A549 (cell line): ENCODE measurements around the gene CNOT6.

Experiments used
- ESRRA ChIP-seq: fragments of 150-350 bp; IDR thresholded peaks from 2 replicates; pipeline ENCODE4 v1.6.1; 2014; ENCODE audit warnings: mild to moderate bottlenecking, low read length, borderline replicate concordance
- MAZ ChIP-seq: fragments of 150-350 bp; IDR thresholded peaks from 2 replicates; pipeline ENCODE4 v1.6.1; 2014; ENCODE audit warnings: antibody characterized with exemption, low read depth, low read length, borderline replicate concordance
- NFE2L2 ChIP-seq: fragments of 150-350 bp; conservative IDR thresholded peaks from 2 replicates; pipeline ENCODE4 v1.6.1; 2014; ENCODE audit warnings: low read length

- TF ChIP-seq ESRRA (no peak), MAZ (no peak), NFE2L2 (no peak)
Observed at GRCh38 chr5:180624587-180624986, 130.4 kb downstream of the CNOT6 start.
